ENCODE results near the gene SPINK14.
A peak's percentile ranks its signal among the peaks of the same experiment; 100 is the strongest.

The SPINK14 gene

DNA sequence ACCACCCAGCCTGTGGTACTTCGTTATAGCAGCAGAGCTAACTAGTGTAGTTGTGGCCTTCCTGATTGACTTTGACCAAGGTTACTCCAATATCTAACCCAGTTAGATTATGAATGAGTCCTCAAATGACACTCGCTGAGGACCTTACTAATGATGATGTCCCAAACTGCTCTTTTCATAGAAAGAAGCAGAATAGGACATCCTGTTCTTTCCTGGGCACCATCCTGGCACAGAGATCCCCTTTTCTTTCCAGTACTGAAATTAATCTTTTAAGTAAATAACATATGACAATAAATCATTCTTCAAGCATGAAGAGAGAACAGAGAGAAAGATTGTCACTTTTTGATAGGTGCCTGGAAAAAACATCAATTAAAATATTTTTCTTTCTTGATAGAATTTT is 26.7 kb upstream of the SPINK14 start:
- Histone ChIP-seq H3K4me3 (ENCODE audit: low read depth, low read length) (no peak overlapping the region), H3K27ac (no peak overlapping the region), H3K27me3 (ENCODE audit: insufficient read depth, low read depth, severe bottlenecking) (no peaks in the 10 kb centered on the region), H3K36me3 (no peaks in the 10 kb centered on the region), H3K9me3 (ENCODE audit: severe bottlenecking) (no peaks in the 10 kb centered on the region)
- TF ChIP-seq, protein P1, sequence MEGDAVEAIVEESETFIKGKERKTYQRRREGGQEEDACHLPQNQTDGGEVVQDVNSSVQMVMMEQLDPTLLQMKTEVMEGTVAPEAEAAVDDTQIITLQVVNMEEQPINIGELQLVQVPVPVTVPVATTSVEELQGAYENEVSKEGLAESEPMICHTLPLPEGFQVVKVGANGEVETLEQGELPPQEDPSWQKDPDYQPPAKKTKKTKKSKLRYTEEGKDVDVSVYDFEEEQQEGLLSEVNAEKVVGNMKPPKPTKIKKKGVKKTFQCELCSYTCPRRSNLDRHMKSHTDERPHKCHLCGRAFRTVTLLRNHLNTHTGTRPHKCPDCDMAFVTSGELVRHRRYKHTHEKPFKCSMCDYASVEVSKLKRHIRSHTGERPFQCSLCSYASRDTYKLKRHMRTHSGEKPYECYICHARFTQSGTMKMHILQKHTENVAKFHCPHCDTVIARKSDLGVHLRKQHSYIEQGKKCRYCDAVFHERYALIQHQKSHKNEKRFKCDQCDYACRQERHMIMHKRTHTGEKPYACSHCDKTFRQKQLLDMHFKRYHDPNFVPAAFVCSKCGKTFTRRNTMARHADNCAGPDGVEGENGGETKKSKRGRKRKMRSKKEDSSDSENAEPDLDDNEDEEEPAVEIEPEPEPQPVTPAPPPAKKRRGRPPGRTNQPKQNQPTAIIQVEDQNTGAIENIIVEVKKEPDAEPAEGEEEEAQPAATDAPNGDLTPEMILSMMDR (IDR thresholded peaks at IDR 0.05; ENCODE audit: low read depth, low read length), result no peak
- no peak for DNase-seq

- TF ChIP-seq, protein P1 (IDR thresholded peaks at IDR 0.05; ENCODE audit: low read depth, low read length), result no peak
- H3K36me3 ChIP-seq, result no peaks in the 10 kb centered on the region
Measured at GRCh38 chr5:148145916-148146315, 22.4 kb upstream of the SPINK14 start.

DNA sequence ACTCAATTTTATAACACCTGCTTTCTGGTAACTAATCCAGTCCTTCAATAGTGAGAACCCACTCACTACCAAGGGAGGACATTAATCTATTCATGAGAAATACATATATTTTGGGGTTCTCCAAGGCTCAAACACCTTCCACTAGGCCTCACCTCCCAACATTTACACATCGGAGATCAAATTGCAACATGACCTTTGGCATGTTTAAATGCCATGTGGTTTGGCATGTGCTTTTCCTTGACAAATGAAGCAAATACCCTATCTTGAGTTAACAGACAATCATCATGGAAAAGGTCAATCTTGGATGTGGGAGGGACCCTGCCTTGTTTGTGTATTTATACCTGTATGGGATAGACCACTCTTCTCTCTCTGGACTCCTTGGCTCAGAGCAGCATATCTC is 21.9 kb upstream of the SPINK14 start:
- TF ChIP-seq, protein P1 (IDR thresholded peaks at IDR 0.05; ENCODE audit: low read depth, low read length), result no peak
- no peaks in the 10 kb centered on the region for H3K27me3 ChIP-seq (ENCODE audit: insufficient read depth, low read depth, severe bottlenecking)
- H3K27ac ChIP-seq, result no peak overlapping the region
- no peak overlapping the region for H3K4me3 ChIP-seq (ENCODE audit: low read depth, low read length)
- H3K36me3 ChIP-seq, result no peaks in the 10 kb centered on the region
- no peaks in the 10 kb centered on the region for H3K9me3 ChIP-seq (ENCODE audit: severe bottlenecking)
- no peak for DNase-seq

More at GRCh38 chr5:148145916-148146315, 22.4 kb upstream of the SPINK14 start:
- DNase-seq, result no peak
- Histone ChIP-seq H3K4me3 (ENCODE audit: low read depth, low read length) (no peak overlapping the region), H3K9me3 (ENCODE audit: severe bottlenecking) (no peaks in the 10 kb centered on the region), H3K27me3 (ENCODE audit: insufficient read depth, low read depth, severe bottlenecking) (no peaks in the 10 kb centered on the region), H3K27ac (no peak overlapping the region)

GRCh38 chr5:148147415-148147814 is 20.9 kb upstream of the SPINK14 start:
- Histone ChIP-seq H3K27ac (no peak overlapping the region), H3K4me3 (ENCODE audit: low read depth, low read length) (no peak overlapping the region), H3K27me3 (ENCODE audit: insufficient read depth, low read depth, severe bottlenecking) (no peaks in the 10 kb centered on the region), H3K9me3 (ENCODE audit: severe bottlenecking) (no peaks in the 10 kb centered on the region), H3K36me3 (no peaks in the 10 kb centered on the region)
- no peak for DNase-seq
- TF ChIP-seq, protein P1 (IDR thresholded peaks at IDR 0.05; ENCODE audit: low read depth, low read length), result no peak

- Histone ChIP-seq H3K9me3 (ENCODE audit: severe bottlenecking) (no peaks in the 10 kb centered on the region), H3K27ac (peak overlapping the region; percentile 4), H3K36me3 (no peaks in the 10 kb centered on the region), H3K27me3 (ENCODE audit: insufficient read depth, low read depth, severe bottlenecking) (no peaks in the 10 kb centered on the region), H3K4me3 (ENCODE audit: low read depth, low read length) (no peak overlapping the region)
- no peak for DNase-seq
- TF ChIP-seq, protein P1 (IDR thresholded peaks at IDR 0.05; ENCODE audit: low read depth, low read length), result no peak
Measured at GRCh38 chr5:148151872-148152271, 16.5 kb upstream of the SPINK14 start.

GRCh38 chr5:148152781-148153180 is 15.6 kb upstream of the SPINK14 start:
- Histone ChIP-seq H3K27me3 (ENCODE audit: insufficient read depth, low read depth, severe bottlenecking) (no peaks in the 10 kb centered on the region), H3K36me3 (no peaks in the 10 kb centered on the region), H3K27ac (no peak overlapping the region), H3K4me3 (ENCODE audit: low read depth, low read length) (no peak overlapping the region), H3K9me3 (ENCODE audit: severe bottlenecking) (no peaks in the 10 kb centered on the region)
- TF ChIP-seq, protein P1 (IDR thresholded peaks at IDR 0.05; ENCODE audit: low read depth, low read length), result no peak
- DNase-seq, result no peak
